HTERT RPE-1 (cell line): ENCODE data around the gene MLLT6.

ENCODE experiments used
- in situ Hi-C: fragments of 300-500 bp; cut with MboI; formaldehyde crosslinking; loops from 4 replicates; pipeline ENCODE4 v1.14.3; 2020; ENCODE audit warnings: low sequenced_read_pairs

The MLLT6 gene

DNA sequence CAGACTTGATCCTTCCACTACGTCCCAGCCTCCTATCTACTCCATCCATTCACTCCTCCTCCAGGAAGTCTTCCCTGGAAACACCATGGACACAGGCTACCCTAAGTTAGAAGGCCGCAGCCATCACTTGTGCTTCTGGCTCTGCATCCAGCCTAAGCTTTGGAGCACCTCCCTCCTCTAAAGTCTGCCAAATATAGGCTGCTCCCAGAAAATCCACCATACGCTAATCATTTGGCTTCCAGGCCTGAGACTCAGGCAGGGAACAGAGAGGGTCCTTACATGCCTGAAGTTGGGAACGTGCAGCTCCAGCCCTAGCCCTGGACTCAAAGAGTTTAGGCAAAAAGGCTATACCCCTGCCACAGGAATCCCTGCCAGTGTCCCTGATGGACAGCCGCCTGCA is 36.4 kb downstream of the MLLT6 start:
- in situ Hi-C loops, result no loop called here

DNA sequence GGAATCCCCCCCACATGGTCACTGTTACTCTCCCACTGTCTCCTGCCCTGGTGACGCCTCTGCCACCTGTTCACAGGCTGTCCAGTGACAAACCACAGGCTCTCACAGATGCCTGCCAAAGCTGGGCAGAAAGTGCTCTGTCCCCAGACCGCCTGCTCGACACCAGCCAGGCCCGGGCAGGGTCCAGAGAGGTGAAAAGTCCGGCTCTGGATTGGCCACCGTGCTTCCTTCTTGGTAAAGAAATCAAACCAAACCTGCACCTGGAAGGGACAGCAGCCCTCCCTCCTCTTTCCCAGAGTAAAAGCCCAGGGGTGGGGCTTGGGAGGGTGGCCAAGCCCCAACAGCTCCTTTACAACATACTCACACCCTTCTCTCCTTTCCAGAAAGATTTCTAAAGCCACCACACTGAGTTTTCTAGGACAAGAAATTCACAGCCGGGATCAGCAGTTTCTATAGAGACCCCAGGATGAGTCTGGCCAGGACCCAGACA is 36.9 kb downstream of the MLLT6 start:
- in situ Hi-C loops, result no loop called here

DNA sequence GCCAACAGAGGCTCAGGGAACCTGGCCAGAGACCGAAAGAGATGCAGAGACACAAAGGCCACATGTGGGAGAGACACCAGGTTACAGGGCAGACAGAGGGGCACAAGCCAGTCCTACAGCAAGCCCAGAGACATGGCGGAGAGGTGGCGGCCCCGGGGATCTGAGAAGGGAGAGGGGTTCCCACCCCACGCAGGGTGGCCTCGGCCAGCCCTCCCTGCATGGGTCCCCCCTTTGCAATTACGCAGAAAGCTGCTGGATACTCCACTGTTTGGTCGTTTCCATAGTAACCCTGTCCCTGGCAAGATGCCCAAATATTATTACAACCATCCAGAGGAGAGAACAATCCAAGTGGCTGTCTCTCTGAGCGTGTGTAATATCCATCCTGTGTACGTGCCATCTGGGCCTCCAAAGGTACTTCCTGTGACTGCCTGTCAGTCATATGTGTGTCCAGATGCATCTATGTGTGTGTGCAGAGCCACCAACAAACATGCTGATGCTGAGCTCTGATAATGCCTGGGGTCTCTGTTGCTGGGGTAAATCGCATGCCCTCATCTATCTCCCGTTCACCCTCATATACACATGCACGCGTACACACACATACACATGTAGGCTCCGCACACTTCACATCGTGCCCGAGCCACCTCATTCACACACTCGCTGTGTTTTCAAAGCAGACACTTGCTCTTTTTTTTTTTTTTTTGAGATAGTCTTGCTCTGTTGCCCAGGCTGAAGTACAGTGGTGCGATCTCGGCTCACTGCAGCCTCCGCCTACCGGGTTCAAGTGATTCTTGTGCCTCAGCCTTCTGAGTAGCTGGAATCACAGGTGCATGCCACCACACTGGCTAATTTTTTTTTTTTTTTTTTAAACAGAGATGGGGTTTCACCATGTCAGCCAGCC is 37.6 kb downstream of the MLLT6 start:
- in situ Hi-C loops, result no loop called here

DNA sequence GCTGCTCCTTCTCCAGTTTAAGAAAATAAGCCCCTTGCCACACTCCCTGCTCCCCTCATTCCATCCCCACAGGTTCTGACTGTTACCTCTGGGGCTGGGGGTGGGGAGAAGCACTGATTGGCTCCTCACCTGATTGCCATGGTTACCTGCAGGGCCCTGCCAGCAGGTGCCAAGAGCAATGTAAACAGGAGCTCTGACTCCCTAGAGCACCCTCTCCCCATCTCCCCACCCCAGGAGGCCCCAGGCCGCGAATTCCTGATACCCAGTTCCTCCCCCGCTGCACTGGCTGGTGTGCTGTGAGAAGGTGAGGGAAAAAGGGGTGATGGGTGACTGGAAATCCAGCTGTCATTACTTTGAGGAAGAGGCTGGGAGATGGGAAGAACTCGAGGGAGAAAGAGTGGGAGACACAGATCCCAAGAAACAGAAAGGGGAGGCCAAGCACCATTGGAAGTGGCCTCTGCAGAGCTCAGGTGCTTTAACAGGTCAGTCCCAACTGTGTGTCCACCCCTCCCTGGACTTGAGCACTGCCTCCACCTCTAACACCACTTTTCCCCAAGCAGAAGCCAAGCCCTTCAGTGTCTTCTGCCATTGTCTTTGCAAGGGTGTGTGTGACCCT is 38.6 kb downstream of the MLLT6 start:
- in situ Hi-C loops, result no loop called here

DNA sequence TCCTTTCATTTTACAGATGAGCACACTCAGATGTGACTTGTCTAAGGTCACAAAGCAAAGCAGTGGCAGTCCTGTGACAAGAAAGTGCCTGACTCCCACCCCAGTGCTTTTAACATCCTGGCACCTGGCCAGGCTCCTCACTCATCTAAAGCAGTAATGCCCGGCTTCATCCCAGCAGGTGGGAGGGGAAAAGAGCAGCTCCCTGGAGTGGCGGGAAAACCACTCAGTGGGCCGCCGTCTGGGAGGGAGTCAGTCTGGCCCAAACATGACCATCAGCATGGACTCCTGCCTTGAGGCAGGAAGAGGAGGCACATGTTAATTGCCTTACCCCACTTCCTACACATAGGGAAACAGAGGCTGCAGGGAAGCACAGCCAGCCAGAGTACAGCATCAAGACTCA is 40.5 kb downstream of the MLLT6 start:
- in situ Hi-C loops, result no loop called here

DNA sequence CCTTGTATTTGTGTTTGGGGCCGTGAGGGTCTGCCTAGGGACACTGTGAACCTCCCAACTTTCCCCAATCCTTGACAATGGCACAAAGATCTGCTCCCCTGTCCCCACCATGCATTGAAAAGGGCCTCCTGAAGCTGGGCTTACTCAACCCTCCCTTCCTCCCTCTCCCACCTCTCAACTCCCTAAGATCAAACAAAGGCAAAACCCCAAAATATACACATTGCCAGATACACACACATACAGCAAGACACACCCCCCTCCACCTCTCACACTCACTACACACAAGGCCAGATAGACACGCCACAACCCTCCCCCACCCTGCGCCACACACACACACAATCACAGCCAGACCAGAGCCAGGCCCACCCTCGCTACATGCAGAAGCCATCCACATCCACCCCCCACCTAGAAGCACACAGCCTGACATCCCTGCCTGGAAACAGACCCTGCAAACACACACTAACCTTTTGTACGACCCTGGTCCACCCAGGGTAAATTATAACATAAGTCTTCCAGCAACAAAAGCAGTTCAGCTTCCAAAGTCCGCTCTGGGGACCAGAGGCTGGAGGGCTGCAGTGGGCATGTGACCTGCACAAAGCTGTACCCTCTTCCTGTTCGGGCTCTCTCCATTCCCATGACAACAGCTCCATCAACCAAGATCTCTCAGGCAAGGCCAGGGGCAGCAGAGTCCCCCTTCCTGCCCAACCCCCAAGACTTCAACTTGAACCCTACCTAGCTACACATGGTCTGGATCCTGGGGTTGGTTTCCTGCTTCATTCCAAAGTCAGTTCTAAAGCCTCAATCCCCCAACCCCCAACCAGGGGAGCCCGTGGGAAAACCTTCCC is 41.2 kb downstream of the MLLT6 start:
- in situ Hi-C loops, result no loop called here

DNA sequence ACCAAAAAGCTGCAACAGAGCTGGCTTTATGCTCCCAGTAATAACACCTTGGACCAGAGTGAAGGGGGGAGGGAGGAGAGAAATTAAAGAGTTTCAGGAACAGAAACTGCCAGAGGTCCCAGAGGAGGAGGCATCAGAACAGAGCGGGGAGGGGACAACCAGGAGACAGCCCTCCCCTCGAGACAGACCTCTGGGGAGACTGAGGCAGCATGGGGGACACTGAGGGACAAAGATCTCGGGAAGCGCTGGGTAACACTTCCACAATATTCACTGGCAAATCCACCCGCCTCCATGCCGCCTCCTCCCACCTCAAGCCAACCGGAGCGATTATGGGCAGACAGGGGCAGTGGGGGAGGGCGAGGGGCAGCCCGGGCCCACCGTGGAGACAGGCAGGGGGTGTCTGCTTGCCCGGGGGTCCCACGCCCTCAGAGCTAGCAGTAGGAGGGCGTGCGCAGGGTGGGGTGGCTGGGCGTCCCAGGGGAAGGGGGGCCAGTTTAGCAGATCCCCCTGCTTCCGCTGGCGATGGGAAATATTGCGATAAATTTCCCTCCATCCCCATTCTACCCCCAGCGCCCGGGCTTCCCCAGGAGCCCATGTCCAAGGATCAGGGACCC is 41.9 kb downstream of the MLLT6 start:
- in situ Hi-C loops, result no loop called here

DNA sequence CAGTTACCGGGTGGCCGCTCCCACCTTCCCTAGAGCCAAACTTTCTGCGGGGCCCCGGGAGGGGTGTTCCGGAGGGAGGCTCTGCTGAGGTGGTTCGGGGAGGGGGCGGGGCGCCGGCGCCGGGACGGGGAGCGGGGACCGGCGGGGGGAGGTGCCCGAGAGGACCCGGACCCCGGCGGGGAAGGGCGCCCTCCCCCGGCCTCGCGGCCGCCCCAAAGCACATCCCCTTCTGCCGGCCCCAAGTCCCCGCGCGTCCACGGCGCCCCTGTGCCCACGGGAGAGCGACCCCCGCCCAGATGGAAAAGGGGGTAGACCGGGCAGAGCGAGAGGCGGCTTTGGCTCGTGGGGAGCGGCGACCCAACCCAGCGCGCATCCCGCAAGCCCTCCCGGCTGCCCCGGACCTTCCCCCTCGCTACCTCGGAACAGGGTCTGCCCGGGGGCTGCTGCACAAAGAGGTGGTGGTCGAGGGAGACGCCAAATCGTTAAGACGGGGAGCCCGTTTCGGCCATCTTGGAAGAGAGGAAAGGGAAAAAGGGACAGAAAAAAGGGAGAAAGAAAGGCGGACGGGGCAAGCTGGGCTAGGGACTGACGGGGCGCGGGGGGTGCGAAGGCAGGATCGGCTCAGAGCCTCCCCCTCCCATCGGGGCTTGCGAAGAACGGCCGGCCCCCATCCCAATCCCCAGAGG is 42.5 kb downstream of the MLLT6 start:
- in situ Hi-C loops, result no loop called here

DNA sequence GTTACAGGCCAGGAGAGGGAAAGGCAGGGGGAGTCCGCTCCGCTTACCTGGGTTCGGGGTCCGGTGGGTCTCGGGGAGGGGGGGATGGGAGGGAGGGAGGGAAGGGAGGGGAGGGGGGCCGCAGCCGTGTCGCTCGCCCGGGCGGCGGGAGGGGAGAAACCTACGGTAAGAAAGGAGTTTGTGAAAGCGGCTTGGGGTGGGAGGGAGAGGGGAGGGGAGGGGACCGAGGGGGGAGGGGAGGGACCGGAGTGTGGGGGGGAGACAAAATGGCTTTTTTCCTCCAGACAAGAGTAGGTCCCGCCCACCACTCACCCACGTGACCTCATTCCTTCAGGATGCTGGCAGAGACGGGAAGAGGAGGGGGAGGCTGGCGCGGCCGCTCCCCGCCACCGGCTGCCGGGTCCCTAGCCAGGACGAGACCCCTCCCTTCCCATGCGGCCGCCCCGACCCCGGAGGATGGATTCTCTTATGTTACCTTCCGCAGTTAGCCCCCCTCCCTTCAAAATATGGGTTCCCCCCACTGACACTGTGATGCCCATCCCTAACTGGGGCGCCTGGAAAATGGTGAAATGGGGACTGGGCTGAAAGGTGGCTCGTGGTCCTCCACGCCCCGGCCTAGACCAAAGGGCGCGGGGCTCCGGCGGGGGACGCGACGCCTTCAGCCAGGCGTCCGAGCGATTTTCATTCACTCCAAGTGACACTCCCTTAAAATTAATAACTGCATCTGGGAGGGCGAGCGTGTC is 43.2 kb downstream of the MLLT6 start, which contains the start of gene PCGF2:
Gene PCGF2, minus strand, starts transcription at position 188 of the 743 bp plus-strand sequence. CDS start 7,934 bp downstream, outside the sequence.
- in situ Hi-C loops, result no loop called here

DNA sequence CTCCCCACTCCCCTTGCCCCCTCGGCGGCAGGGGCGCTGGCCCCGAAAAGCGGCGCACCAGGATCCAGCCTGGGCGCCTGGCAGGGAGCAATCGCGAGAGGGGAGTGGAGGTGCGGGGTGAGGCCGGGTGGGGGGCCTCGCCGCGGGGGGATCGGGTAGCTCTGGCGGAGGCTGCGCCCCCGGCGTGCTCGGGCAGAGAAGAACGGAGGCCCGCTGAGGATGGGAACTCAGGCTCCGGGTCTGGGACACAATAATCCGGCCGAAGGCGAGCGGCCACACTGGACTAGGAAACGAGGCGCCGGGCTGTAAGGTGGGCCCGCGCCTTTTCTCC is 43.8 kb downstream of the MLLT6 start:
- in situ Hi-C loops, result no loop called here

DNA sequence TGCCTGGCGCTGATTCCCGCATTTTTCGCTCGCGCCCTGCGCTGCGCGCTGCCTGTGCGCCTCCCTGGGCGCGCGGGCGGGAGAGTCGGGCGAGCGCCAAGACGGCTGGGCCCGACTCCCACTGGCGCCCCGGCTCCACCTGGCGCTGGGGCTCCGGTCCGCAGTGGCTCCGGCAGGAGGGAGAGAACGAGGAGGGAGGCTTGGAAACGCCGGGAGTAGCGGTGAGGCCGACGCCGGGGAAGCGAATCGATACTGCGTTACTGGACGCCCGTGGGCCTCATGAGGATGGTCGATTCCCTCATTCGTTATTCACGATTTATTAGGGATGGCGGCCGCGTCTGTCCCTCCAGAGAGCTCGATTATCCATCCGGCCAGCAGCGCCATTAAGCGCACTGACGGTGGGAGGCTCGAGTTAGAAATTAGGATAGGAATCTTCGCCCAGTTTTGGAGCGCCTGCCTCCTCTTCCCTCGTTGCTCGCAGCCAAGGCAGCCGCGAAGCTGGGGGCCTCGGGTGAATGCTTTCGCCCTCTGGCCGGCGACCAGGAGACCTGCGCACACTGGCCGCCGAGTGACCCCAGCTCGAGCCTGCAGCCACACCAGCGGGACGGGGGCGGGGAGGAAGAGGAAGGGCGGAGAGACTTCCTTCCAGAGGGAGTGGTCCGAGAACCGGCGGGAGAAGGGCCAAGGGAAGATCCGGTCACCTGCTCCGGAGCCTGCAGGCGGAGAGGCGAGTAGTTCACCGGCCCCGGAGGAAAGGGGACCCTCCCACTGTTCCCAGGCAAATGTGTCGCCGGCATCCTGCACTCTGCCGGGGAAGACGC is 44.4 kb downstream of the MLLT6 start:
- in situ Hi-C loops, result no loop called here

DNA sequence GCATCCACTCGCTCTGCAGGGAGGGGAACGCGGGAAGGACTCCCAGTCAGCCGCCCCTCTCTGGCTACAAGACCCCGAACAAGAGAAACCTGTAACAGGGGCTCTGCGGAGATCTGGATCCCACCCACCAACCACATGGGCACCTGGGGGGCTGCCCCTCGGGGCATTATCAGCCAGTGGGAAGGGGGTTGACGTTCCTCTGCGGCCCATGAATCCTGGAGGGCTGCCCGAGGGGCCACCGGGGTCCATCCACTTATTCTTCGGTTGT is 44.9 kb downstream of the MLLT6 start:
- in situ Hi-C loops, result no loop called here

DNA sequence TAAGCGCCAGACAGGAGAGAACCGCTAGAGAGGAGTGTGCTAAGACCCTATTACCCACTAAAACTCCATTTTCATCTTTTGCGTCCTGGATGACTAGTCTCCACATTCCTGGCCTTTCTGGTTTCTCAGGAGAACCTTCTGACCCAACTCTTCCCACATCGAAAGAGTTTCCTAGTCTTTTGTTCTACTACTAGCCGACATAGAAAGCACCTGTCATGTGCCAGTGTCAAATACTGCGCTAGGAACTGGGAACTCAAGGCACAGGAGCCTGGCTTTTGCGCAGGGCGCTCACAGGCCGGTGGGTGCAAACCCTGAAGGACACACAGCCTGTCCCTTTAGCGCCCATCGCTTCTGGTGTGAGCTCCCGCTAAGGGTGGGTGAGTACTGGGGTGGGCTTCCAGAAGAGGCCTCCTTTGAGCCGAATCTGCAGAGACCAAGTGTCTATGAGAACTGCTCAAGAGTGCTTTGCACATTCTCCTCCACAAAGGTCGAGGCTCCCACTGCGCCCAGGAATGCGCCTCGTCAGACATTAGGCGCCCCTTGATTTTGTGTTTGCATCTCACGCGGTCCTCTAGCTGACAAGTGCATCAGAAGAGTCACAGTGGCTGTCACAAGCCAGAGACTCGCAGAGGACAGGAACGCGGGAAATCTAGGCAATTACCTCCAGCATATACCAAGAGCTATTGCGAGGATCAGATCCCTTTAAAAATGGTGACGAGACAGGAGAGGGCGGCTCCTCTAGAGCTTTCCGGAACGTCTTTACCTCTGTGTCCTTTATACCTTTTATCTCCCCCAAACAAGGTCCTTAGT is 45.4 kb downstream of the MLLT6 start:
- in situ Hi-C loops, result no loop called here

DNA sequence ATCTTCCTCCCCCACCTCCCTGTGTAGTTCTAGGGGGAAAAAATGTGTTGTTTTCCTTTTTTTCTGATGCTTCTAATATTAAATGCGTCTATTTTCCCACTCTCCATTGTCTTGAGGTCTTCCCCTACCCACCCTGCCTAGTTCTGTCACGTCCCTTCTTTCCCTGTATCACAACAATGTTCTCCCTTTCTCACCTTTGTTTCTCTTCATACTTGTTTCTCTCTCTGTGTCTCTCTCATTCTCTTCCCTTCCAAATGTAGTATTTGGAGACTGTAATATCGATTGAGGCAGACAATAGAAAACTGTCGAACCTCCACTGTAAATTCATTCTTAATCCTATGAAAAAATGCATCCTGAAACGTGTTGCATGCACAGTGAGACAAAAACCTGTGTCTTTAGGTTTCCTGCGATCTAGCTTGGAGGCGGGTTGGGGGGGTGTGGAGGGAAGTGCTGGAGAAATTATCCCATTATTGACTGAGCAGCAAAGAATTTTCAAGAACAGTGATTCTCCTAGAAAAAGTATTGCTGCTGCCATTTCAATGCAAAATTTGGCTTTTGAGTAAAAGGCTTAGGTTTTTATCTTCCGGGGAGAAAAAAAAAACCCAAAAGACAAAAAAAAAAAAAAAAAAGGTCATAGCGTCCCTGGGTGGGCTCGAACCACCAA is 46.2 kb downstream of the MLLT6 start:
- in situ Hi-C loops, result no loop called here

DNA sequence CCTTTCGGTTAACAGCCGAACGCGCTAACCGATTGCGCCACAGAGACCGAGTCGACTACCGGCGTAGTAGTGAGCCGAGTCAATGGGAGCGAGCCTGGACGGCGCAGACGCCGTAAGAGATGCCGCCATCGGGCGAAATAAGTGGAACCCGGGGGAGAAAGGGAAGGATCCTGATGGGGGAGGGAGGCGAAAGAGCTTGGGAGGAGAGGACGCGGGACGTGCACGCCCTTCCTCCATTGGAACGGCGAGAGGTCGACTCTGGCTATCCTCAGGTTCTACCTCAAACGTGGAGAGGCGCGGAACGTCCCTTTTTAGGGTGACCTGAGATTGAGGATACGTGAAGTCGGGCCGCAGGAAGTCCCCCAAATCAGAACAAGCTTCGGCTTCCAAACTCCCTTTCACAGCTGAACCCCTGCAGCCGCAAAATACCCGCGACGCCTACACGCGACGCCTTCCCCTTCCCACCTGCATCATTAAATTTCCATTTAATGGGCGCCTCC is 46.8 kb downstream of the MLLT6 start:
- in situ Hi-C loops, result no loop called here

DNA sequence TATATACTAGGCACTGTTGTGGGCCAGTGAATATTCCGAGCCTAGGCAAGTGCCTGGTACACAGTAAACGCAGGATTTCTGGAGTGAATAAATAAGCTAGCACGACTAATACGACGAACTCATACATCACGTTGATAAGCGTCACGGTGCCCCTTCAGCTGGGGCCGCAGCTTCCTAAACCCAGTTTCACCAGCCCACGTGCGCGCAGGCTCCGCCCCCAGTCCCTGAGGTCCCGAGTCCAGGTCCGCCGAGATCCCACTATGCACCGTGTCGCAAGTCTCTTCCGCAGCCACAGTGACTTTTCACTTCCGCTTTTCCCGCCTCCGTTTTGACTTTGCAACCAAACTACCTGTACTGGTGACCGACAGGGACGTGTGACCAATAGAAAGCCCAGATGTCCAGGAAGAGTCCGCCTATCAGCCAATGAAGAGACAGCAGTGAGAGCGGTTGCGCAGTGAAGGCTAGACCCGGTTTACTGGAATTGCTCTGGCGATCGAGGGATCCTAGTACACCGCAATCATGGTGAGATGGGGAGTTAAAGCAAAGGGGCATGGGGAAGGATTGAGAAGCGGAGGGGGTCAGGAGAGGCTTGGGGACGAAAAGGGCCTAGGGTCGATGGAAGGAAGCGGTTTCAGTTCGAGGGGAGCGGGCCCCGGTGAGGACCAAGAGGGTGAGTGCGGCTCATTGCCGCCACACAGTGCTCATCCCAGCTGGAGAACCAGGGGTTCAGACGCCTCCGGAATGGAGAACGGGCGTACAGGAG is 47.4 kb downstream of the MLLT6 start, which contains the start of gene PSMB3:
Gene PSMB3, plus strand, starts transcription at position 434 of the 763 bp plus-strand sequence. Its CDS starts 86 bp downstream, at position 520.
- in situ Hi-C loops, result no loop called here

DNA sequence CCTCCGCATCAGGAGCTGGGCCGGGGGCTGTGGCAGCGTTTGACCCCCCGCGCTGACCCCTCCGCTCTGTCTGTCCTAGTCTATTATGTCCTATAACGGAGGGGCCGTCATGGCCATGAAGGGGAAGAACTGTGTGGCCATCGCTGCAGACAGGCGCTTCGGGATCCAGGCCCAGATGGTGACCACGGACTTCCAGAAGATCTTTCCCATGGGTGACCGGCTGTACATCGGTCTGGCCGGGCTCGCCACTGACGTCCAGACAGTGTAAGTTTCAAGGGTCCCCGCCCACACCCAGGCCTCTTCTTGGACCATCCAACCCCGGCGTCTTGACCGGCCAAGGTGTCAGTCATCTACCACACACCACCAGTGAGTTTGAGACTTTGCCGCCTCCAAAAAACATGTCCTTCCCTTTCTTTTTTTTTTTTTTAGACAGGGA is 48.0 kb downstream of the MLLT6 start:
- in situ Hi-C loops, result no loop called here
